Measurements from ENCODE around the gene HOXB4.

HOXB4 gene

DNA sequence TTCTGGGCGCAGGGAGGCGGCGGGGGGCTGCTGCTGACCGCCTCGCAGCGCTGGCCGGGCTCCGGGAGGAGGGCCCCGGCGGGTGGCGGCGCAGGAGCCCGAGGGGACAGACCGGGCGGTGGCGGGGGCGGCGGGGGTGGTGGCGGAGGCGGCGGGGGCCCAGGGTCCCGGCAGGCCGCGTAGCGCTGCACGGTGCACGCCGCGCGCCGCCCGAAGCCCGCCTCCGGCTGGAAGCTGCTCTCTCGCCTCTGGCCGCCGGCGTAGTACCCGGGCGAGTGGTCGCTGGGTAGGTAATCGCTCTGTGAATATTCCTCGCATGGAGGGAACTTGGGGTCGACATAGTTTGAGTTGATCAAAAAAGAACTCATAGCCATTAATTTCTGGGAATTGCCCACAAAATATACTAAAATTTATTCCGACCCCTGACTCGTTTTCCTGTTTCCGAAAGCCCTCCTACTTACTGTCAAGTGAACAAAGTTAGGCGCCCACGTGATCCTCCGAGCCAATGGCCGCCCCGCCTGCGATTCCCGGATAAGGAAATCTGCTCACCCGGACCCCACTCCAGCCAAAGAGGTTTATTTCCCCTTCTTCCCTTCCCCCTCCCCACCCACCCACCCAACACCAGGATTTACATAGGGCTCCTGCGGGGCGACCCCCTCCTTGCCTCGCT lies at the start of gene HOXB4:
TSS of gene HOXB4 (minus strand) at position 405 of the 670 bp plus-strand sequence. CDS start at position 374, 31 bp downstream.
- DNase-seq (ENCODE audit: low read depth) = peak; percentile 45

DNA sequence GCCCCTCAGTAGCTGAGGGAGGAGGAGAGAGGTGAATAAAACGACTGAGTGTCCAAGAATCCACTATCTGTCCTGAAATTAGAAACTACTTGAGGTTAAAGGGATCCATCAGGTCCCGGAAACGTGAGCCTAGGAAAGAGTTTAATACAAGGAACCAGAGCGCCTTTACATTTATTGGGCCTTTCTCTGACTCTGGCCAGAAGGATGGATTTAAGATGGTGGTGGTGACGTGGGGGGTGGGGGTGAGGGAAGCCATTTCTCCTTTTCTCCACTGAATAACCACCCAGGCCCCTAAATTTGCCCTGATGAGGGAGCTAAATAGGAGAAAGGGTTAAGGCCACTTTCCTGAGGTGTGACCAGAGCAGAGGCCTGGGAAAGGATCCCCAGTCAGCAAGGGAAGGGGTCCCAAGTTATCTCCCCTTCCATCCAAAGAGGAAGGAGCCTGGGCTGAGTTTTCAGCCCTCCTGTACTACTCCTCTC lies 49.0 kb upstream of the HOXB4 start:
- no peak for DNase-seq (ENCODE audit: low read depth)

DNA sequence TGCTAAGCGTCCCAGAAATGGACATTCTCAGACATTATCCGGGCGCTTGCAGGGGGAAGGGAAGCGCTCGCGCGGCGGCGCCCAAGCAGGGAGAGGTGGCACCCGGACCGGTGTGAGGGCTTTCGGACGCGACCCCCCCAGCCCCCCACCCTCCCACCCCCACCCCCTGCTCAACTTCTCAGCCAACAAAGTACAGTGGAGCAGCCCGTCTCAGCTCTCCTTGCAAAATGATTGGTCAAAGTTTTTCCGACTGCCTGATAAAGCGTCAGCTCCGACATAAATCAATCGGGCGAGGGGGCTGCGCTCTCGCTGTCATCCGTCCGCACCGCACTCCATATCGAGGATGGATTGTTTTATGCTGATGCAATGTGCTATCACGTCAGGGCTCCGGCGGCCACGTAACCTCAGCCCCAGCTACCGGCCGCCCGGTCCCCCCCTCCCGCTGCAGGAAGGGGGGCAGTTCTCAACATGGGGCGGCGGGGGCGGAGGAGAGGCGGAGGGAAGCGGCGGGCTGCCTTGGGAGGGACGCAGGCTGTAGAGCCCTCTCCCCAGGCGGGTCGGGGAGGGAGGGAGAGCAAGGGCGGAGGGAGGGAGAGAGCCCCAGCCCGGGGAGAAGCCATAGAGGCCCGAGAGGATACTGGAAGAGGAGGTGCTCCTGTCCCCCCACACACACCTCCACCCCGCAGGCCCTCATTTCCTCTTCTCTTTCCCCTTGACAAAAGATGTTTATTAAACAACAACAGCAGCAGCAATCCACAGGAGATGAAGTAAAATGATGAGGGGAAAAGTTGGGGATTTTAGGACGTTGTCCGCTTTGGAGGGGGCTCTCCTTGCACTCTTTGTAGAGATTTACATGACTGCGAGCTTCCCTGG lies 48.3 kb upstream of the HOXB4 start, which contains the start of gene HOXB9:
TSS of gene HOXB9 (minus strand) at position 114 of the 873 bp plus-strand sequence. CDS start at position 25, 89 bp downstream.
- no peak for DNase-seq (ENCODE audit: low read depth)

DNA sequence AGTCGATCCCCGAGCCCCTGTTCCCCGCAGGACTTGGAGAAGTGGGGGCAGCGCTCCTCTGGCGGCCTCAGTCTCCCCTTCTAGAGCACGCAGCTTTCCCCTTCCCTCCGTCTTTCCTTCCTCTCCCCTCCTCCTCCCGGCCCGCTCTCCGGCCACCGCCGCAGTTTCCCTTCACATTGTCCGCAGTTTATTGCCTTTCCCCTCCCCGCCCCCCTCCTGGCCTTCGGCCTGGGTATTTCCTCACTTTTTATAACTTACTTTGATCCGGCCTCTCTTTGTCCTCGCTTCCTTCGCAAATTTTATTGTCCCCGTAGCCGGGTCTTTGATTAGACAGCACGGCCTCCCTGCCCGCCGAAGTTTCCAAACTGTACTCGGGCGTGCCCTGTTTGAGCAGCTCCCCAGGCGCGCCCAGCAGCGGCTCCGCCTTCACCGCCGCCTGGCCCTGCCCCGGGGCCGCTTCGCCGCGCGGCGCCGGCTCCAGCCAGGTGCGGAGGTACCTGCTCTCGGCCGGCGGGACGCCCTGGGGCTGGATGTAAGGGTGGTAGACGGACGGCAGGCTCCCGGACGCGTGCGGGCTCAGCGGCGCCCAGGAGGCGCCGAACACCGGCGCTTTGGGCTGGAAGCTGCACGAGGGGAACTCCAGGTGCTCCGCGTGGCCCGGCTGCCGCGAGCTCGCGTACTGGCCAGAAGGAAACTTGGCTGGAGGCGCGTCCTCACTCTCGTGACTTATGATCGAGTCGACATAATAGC lies 47.5 kb upstream of the HOXB4 start:
- no peak for DNase-seq (ENCODE audit: low read depth)

DNA sequence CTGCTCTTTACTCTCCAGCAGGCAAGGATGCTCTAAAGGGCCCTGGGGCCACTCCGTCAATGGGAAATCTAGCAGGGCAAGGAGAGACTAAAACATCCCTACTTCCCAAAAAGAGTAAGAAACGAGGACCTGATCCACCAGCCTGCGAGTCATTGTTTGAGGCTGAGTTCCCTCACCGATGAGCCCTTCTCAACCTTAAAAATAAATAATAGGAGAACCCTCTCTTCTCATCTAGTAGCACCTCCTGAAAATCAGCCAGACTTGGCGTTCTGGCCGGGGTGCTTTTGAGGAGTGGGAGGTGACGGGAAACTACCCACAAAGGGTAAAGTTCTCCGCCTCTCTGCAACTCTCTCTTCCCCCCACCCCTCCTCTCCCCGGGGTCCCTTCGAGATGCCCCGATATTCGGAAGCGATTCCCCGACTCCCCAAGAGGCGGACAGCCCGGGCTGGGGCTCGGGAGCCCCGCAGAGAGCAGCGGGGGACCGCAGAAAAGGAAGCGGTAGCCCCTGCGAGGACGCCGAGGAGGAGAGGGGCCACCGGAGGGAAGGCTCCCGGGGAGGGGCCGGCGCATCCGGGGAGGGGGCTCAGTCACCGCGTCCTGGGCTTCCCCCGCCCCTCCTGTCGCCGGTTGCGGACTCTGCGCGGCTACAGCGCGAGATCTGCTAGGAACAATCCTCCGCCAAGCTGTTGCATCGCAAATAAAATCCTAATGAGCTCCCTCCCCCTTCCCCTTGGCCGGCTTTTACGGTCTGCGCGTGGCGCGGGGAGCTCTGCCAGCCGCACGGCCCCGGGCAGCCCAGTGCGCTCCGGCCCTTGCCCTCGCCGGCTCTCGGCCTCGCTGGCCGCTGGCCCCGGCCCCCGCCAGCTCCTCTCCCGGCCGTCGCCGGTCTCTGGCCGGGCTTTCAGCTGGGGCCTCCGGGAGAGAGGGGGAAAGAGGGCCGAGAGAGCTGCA lies 46.7 kb upstream of the HOXB4 start:
- DNase-seq (ENCODE audit: low read depth) = no peak

DNA sequence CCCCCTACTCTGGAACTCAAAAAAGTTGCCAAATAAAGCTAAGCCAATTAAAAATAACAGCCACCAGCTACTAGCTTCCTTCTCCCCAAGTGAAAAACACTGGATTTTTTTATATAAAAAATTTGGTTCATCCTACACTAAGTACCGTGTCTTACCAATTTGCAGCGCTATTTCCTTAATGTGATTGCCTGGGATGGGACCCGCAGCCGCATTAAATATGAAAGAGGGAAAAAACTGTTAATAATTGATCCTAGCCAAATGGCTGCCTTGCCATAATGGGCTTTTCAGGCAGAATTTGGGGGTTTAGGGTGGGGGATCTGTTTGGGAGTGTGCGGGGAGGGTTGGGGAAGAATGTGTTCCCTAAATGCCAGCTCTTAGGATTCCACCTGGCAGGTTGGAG lies 46.0 kb upstream of the HOXB4 start:
- DNase-seq (ENCODE audit: low read depth) = no peak

DNA sequence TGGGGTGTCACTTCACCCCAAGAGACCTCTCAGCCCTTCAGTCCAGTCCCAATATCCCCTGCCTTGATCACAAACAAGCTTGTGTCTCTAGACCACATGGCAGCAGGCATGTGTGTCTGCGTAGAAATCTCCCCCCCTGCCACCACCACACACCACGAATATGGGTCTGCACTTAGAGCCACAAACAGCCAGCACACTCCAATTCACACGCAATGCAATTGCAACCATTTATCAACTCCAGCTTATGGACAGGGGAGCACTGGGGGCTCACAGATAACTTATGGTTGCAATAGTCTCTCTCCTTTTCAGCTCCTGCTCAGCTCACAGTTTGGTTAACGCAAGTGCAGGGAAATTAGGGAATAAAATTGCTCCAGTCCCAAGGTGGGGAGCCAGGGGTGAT lies 45.4 kb upstream of the HOXB4 start:
- DNase-seq (ENCODE audit: low read depth) = no peak

DNA sequence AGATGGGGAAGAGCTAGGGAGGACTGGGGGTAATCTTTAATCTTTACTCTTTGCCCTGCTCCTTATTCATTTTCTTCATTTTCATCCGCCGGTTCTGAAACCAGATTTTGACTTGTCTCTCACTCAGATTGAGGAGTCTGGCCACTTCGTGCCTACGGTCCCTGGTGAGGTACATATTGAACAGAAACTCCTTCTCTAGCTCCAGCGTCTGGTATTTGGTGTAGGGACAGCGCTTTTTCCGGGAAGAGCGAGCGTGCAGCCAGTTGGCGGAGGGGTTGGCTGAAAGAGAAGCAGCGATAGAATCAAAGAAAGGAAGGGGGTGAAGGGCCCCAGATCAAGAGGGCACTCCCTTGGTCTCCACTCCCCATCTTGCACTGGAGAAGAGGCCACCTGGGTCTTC lies 44.7 kb upstream of the HOXB4 start:
- no peak for DNase-seq (ENCODE audit: low read depth)

DNA sequence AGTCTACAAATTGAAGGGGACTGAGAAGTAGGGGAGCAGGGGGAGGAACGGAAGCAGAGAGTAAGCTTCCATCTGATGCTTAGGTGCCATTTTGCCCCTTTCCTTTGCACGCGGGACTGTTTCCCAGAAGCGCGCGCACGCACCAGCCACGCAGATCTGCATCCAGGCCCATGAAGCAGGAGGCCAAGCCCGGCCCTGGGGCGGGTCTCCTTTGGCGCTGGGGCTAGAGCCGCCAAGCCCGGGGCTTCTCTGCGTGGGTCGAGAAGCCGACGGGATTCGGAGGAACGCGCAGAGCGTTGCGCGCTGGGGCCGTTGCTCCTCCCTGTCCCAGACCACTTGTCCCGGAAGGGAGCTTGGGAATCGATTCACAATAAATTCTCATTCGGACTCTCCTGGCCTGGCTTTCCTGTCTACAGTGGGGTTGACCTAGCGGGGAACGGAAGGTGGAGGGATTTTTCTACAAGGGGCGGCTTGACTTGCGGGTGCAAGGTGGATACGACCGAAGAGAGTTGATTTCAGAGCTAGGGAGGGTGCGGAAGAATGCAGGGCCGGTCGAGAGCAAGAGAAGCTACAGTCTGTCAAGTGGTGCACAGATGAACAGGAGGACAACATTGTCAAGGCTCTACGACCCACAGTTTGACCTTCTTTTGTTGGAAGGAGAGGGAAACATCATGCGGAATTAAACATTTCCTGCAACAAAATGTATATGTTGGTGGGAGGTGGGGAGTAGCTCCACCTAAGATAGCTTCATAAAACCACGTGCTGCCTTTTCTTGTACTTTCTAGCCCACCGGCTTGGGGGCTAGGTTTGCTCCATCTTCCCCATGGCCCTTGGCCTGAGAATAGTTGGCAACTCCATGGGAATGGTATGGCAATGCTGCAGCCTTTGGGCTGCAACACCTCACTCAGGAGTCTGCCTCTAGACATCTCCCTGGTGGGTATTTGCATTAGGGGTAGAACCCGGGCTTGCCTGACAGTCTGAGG lies 43.6 kb upstream of the HOXB4 start:
- no peak for DNase-seq (ENCODE audit: low read depth)

DNA sequence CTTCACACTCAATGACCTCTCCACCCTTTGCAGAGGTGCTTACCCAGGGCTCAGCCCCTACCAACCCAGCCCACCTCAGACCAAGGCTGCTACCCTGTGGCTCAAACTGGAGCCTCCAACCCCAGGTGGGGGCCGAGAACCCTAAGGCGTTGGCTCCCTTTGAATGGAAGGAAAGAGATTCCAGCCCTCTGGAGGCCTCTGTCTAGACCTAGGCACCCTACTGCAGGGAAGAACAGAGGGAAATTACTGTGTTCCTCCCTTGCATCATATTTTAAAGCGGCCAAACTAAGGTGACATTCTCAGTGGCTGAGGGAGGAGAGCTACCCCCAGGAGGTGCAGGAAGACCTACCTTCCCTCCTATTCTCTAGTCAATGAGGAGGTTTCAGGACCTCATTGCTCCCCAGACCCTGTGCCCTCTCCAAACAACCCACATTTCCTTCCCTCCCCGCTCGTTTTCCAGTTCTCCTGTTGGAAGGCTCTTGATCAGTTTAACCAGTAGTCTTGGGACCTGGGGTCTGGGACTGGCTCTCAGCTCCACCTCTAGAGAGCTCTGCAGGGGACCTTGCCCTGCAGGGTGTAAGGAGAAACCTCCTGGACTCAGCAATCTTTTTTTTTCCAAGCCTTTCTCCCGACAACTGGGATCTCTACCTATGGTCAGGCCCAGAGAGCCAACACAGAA lies 42.5 kb upstream of the HOXB4 start:
- DNase-seq (ENCODE audit: low read depth) = no peak

DNA sequence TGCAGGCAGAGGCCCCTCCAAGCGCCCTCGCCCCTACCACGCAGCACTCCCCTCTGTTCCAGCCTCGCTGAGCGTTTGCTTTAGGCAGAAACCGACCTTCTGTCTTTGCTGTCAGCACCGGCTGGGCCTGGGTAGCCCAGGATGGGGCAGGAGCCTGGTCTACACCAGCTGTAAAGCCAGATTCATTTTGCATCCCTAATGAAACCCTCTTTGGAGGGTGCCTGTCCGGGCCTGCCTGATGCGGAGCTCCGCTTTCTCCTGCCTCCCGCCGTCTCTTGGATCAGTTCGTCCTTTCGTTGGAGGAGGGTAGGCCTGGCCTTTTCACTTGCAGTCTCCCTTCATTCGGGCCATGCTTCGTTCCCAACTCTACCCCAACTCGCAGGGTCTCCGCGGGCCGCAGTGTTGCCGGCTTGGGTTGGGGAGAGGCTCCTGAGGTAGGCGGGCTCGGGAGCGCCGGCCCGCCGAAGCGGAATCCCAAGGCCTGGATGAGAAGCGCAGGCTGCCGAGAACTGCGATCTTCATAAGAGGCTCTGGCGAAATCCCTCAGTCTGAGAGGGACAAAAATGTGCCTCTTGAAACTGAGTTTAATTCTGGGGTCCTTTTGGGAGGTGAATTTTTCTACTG lies 41.8 kb upstream of the HOXB4 start:
- DNase-seq (ENCODE audit: low read depth) = no peak

DNA sequence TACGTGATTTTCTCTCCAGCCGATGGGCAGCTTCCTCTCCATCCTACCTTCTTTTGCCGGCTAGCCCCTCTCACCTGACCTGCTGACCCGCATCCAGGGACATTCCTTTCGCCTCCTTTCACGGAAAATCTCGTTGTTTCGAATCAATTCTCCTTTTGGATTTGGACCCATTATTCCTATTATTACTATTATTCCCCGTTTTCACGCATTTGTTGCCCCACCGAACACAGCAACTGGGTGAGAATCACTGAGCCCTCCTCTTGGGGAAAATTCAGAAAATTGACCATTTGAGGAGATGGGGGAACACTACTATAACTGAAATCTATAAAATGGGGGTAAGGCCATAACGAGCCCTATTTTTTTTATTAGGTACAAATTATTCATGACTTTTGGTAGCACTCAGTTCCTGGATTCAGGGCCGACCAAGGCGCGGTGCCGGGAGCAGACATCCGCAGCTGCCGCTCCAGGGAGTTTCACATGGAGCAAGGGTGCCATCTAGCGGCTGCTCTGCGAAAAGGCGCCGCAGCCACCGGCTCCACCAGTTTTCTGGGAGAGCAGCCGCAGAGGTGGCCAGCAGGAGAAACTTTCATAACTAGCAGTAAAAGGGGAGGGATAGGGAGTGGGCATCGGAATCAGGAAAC lies 40.2 kb upstream of the HOXB4 start:
- peak; percentile 74 for DNase-seq (ENCODE audit: low read depth)

DNA sequence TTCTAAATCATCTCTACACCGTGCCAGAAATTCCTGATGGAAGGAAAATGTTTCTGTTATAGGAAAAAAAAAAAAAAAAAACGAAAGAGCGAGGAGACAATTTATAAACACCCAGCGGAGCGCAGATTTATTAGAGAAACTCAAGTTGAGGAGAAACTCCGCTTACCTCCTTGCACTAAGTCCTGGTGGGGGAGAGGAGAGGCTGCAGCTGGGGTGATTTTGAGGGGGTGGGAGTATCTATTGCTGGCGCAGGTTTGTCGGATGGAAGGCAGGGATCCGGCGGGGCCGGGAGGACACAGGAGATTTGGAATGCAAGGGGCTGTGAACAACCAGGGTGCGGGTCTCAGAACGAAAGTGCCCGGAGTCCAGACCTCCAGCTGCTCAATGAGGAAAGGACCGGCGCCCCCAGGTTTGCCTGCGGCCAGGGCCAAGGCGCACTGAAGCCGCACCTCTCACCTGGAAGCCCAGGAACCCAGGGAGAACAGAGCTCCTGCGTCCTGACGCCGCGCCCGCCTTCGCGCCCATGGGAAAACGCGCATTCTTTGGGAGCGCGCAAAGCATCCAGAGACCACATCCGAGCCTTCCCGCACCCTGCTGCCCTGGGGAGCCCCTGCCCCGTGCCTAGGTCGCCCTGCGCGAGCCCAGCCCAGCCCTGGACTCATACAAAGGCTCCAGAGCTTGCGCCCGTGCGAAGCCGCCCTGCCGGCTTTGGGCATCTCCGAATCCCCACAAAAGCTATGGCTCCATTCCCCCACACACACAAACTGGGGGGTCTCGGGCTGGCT lies 39.5 kb upstream of the HOXB4 start:
- no peak for DNase-seq (ENCODE audit: low read depth)

DNA sequence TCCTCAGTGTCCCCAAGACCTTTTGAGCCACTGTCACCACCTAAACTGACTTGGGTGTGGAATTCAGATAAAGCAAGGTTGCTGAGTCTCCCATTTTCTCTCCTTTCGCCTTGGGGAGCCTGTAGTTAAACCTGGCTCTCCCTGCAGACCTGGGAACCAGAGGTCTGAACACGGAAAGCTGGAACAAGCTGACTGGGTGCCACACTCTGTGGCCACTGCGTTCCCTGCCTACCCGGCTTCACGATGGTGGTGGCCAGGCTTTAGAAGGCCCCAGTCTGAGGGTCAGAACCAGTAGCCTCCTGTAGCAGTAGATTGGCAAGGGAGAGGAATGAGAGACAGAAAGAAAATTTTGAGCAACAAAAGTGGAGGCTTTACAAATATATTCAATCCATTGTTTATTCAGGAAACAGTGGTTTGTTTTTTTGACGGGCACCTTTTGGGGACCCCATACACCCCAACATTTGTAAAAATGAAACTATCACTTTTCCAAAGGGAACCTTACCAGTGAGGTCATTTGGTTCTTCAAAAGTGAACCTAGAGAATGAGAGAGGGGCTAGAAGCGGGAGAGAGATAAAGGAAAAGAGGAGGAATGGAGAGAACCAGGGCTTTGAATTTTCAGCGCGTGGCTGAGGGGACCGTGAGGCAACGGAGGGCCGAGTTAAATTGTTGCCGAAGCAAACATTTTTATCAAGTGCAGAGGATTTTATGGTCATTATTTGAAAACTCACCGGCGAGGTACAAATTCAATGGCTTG lies 38.7 kb upstream of the HOXB4 start:
- no peak for DNase-seq (ENCODE audit: low read depth)

DNA sequence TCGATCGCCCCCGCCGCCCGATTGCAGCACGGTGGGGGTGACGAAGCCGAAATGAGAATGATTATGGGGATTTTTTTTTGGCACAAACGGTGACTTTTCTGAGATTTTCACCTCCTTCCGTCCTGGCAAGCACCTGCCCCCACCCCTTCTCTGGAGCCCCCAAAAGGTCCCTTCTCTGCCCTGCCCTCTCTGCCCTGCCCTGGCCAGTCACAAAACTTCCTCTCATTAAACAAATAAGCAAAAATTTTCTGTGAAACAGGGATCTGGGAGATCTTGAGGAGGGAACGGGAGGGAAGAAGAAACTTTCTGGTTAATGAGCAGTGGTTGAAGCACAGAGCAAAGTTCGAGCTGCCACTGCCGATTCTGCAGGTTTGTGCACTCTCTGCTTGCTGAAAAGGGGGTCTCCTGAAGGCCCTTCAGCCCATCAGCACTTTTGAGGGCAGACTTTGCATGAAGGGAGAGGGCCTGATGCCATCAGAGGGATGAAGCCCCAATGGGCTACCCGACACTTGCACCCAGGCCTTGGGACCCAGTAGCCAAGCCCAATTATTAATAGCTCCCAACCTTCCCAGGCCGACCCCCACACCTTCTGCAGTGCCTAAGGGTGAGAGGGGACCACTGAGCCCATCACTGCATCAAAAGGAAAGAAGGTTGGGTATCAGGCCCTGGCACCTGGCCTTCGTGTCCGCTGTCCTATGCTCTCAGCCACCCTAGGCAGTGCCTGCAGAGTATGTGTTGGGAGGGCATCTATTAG lies 38.0 kb upstream of the HOXB4 start:
- DNase-seq (ENCODE audit: low read depth) = no peak

Data from stimulated activated CD8-positive, alpha-beta memory T cell treated with anti-CD3 and anti-CD28 coated beads, Interleukin-12 subunit alpha, Interleukin-12 subunit beta, amount 100 ng/mL, for 1 hour (primary cell).